Fibroblast of the conjunctiva (primary cell): Measurements from ENCODE around the gene TAS2R4.
"Not testable (repeated sequence)": the region's sequence is repeated elsewhere in the genome, so short reads cannot be mapped to it uniquely, and the experiment has no call there.

Experiments used
- DNase-seq: peaks from one replicate; pipeline ENCODE4 v3.0.0-alpha.2; 2010; ENCODE audit warnings: low read depth

Gene TAS2R4, protein sequence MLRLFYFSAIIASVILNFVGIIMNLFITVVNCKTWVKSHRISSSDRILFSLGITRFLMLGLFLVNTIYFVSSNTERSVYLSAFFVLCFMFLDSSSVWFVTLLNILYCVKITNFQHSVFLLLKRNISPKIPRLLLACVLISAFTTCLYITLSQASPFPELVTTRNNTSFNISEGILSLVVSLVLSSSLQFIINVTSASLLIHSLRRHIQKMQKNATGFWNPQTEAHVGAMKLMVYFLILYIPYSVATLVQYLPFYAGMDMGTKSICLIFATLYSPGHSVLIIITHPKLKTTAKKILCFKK

GRCh38 chr7:141776374-141776773 is at the start of gene TAS2R4:
TSS of gene TAS2R4 (plus strand) at chr7:141776674. CDS start at chr7:141778489, 1,815 bp downstream.
- DNase-seq = no peak

DNA sequence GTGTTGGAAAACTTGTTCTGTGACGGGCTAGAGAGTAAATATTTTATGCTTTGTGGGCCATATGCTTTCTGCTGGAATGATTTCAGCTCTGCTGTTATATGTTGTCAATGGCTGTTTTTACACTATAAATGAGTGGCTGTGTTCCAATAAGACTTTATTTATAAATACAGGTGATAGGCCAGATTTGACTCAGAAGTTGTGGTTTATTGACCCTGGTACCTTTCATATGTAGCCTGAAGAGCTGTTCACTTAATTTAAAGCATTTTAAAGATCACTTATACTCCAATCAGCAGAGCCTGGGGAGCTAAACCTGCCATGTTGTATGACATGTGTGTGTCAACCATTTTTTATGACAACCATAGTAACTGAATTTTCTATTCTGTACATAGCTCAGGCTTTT is 47.5 kb upstream of the TAS2R4 start:
- no peak for DNase-seq

- no peak for DNase-seq
Measured at GRCh38 chr7:141731476-141732149, 44.9 kb upstream of the TAS2R4 start.

DNA sequence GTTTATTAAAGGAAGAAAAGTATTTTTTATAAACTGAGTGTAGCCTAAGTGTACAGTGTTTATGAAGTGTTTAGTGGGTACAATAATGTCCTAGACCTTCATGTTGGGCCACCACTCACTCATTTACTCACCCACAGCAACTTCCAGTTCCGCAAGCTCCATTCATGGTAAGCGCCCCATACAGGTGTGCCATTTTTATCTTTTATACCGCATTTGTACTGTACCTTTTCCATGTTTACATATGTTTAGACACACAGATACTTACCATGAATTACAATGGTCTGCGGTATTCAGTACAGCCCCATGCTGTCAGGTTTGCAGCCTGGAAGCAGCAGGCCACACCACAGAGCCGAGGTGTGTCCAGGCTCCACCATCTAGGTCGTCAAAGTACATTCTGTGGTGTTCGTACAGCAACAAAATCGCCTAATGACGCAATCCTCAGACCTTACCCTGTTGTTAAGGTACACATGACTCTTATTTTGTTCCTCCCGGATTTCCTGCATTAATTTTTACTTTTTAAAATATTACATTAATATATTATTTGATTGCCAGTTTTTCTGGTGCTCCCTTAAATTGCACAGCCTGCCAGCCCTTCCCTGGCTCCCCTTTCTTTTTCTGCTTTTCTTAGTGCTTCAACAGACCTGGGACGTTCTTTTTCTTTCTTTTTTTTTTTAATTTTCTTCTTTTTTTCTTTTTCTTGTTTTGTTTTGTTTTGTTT is 39.2 kb upstream of the TAS2R4 start:
- no peak for DNase-seq

DNA sequence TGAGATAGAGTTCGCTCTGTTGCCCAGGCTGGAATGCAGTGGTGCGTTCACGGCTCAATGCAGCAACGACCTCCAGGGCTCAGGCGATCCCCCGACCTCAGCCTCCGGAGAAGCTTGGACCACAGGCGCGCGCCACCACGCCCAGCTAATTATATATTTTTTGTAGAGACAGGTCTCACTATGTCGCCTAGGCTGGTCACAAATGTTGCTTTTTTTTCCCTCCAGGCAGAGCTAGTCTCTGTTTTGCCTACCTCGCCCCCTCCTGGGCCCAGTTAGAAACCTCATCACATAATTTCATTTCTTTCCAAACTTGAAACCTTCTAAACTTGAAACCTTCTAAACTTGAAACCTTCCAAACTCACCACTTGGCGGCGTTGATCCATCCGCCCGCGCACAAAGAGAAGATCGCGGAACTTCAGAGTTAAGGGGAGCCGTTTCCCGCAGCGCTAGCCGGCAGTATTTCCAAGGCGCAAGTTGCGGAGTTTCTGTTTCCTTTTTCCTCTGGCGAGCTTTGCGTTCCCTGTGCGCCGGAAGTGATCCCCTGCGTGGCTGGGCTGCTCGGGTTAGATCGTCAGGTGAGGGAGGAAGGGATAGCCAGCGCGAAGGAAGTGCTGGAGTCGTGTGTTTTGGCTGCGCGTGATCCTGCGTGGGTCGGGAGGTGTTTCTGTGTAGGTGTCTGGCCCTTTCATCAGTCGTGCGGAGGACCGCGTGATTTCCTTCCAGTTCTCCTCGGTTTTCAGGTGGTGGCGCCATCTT is 38.5 kb upstream of the TAS2R4 start, which contains the start of gene SSBP1:
TSS of gene SSBP1 (plus strand) at position 523 of the 756 bp plus-strand sequence. CDS start 809 bp downstream, outside the sequence.
- DNase-seq = peak; percentile 93

- no peak for DNase-seq
Measured at GRCh38 chr7:141738592-141739013, 37.9 kb upstream of the TAS2R4 start.

DNA sequence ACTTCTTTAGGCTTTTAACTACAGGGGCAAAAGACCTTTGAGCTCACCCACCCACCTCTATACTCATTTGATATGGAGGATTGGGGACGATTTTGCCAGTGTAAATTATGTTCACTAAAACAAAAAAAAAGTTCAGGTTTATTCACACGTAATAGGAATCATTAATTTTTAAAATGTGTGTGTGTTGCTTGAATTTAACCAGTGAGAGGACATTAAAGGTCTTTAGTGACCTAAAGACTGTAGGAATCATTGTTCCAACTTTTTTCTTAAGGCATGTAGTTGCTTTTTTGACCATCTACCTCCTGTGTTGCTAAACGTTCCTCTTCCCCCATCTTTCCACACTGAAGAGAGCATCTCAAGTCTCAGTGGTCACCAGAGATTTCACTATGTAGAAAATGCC is 37.2 kb upstream of the TAS2R4 start:
- no peak for DNase-seq

- DNase-seq = no peak
Measured at GRCh38 chr7:141742229-141742628, 34.2 kb upstream of the TAS2R4 start.

GRCh38 chr7:141744131-141744530 is 32.3 kb upstream of the TAS2R4 start:
- DNase-seq = no peak

GRCh38 chr7:141748396-141748795 is 28.1 kb upstream of the TAS2R4 start:
- no peak for DNase-seq

DNA sequence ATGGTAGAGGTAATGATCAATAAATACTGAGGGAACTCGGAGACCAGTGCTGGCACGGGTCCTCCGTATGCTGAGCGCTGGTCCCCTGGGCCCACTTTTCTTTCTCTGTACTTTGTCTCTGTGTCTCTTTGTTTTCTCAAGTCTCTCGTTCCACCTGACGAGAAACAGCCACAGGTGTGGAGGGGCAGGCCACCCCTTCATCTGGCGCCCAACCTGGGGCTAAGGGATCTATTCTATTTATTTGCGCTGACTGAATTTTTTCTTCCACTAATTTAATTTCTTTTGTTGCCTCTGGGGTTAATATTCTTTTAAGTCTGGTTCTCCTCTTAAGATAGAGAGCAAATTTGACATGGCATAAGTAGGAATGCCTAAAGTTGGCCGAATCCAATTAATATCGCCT is 24.6 kb upstream of the TAS2R4 start:
- DNase-seq = not testable (repeated sequence)

- DNase-seq = no peak
Measured at GRCh38 chr7:141752634-141753033, 23.8 kb upstream of the TAS2R4 start.

DNA sequence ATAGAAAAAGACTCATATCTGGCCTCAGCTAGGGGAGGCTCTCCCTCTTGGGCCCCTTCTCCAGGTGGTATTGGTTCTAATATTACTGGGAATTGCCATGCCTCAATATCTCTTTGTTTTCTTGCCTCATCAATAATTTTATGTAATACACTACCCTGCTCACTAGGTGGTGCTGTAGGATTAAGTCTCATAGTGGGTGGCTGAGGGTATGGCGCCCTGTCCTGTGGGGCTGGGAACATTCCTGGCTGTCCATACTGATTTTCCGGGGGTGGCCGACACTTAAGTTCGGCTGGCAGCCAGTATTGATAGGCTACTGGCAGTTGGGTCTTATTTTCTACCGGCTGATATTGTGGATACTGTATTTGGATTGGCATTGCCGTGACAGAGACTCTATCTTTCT is 21.5 kb upstream of the TAS2R4 start:
- DNase-seq = no peak

DNA sequence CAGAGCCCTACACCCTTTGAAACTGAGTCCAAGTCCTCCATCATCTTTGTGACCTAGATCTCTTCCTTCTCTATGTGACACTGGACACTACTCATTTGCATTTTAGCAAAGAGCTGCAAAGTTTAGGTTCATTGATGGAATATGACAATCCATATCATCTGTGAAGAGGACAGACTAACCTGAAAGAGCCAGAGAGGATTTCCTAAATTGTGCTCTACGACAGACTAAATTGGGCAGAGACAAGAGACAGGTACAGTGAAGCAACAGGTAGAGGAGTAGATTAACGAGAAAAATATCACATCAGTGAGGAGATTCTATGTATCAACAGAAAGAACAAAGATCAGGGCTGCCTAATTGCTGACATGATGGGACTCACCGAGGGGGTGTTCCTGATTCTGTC is 12.7 kb upstream of the TAS2R4 start, which contains the start of gene TAS2R3:
TSS of gene TAS2R3 (plus strand) at position 301 of the 400 bp plus-strand sequence. CDS start at position 363, 62 bp downstream.
- no peak for DNase-seq

DNA sequence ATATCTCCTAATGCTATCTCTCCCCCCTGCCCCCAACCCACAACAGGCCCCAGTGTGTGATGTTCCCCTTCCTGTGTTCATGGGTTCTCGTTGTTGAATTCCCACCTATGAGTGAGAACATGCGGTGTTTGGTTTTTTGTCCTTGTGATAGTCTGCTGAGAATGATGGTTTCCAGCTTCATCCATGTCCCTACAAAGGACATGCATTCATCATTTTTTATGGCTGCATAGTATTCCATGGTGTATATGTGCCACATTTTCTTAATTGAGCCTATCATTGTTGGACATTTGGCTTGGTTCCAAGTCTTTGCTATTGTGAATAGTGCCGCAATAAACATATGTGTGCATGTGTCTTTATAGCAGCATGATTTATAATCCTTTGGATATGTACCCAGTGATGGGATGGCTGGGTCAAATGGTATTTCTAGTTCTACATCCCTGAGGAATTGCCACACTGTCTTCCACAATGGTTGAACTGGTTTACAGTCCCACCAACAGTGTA is 6.3 kb upstream of the TAS2R4 start:
- DNase-seq = not testable (repeated sequence)

DNA sequence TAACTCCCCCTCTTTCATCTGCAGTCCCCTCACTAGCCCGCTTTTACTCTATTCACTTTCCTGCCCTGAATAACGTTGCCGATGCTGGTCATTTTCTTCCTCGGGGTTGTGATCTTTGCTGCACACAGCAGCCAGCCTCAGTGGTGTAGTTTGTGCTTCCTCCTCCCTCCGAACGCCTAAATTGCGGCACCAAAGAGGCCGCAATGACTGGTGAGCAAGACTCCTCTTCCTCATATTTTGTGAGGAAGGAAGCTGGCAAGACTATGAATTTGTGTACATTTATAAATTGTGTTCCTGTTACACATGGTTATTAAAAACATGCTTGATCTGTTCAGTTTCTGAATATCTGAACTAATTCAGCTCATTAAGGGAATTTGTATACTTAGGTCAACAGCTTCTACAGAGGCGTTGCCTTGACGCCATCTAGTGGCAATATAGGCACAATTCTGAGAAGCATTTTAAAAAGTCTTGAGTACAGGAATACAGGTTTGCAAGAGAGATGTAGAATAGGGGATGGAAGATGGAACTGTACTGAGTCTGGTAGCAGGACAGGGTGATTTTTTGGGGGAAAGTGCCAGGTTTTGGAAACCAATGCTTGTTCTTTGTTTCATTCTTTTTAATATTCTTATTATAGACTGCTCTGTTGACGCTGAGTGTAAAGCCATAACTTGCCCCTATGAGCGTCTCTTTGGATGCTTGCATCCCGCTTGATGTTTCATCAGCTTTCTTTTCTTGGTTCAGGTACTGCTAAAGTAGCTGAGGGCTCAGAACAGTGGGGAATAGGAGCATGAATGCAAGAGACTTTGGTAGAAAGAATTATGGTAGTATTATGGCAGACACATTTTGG is 9.5 kb downstream of the TAS2R4 start:
- peak; percentile 16 for DNase-seq

GRCh38 chr7:141788296-141788695 is 11.8 kb downstream of the TAS2R4 start:
- no peak for DNase-seq

- DNase-seq = no peak
Measured at GRCh38 chr7:141789917-141790316, 13.4 kb downstream of the TAS2R4 start, which contains the start of gene TAS2R5. TSS of gene TAS2R5 (plus strand) at chr7:141790217. CDS start at chr7:141790362, 145 bp downstream.

DNA sequence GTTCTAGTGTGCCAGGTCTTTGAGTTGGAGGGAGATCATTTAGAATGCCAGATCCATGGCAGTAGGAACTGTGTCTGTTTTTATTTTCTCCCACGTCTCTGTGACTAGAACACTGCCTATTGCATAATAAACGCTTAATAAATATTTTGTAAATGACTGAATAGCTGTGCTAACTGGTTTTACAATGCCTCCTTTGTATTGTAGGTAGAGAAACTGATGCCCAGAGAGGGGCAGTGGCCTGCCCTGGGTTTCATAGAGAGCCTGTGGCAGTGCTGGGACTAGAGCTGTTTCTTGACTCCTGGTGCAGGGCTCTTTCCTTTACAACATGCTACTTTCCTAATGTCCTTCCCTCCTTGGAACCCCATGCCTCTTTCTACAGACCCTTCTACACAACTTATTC is 16.1 kb downstream of the TAS2R4 start:
- no peak for DNase-seq

- DNase-seq = no peak
Measured at GRCh38 chr7:141820067-141820466, 43.6 kb downstream of the TAS2R4 start.

GRCh38 chr7:141822432-141822831 is 46.0 kb downstream of the TAS2R4 start:
- not testable (repeated sequence) for DNase-seq
